Fibroblast of lung (primary cell): ENCODE data around the gene TMEM212. TPM values are rescaled to one million over a fixed set of nuclear protein-coding genes. Genes with fewer than 3 reads are reported as not detected.

ENCODE experiments used
- DNase-seq, 2 donors: peaks; one replicate each; pipeline versions ENCODE4 v3.0.0 to v3.0.0-alpha.2; 2010; ENCODE audit warnings: low read depth in 2 of 2
- H2AFZ ChIP-seq: 2 replicates; pipeline ENCODE4 v1.5.1; 2012; ENCODE audit warnings: low read length, control low read depth, inconsistent platforms
- H3K27ac ChIP-seq: 2 replicates; pipeline ENCODE4 v1.5.1; 2011; ENCODE audit warnings: low read length, control low read depth; ENCODE audit not compliant: insufficient read depth
- H3K27me3 ChIP-seq: 2 replicates; pipeline ENCODE4 v1.5.1; 2011; ENCODE audit warnings: mild to moderate bottlenecking, low read length; ENCODE audit not compliant: control insufficient read depth, insufficient read depth
- H3K36me3 ChIP-seq: 2 replicates; pipeline ENCODE4 v1.5.1; 2011; ENCODE audit warnings: low read length; ENCODE audit not compliant: control insufficient read depth, insufficient read depth
- H3K4me1 ChIP-seq: 2 replicates; pipeline ENCODE4 v1.5.1; 2011; ENCODE audit warnings: low read length; ENCODE audit not compliant: control insufficient read depth, insufficient read depth; ENCODE audit errors: extremely low read depth
- H3K4me2 ChIP-seq: 2 replicates; pipeline ENCODE4 v1.5.1; 2011; ENCODE audit warnings: low read length, control low read depth; ENCODE audit not compliant: insufficient read depth; ENCODE audit errors: extremely low read depth
- H3K4me3 ChIP-seq, 4 experiments: fragments of 200-600 bp in 1 of 4; sonication (generic) in 1 of 4; replicated peaks in 1 of 4; 2 replicates each; pipeline ENCODE4 v1.5.1; 2011 to 2016; ENCODE audit warnings: low read length in 4 of 4, low read depth in 3 of 4, mild to moderate bottlenecking in 3 of 4, control low read depth in 2 of 4, inconsistent platforms in 1 of 4, mixed read lengths in 1 of 4; ENCODE audit not compliant: insufficient read depth in 1 of 4; ENCODE audit errors: control extremely low read depth in 1 of 4
- H3K79me2 ChIP-seq: 2 replicates; pipeline ENCODE4 v1.5.1; 2012; ENCODE audit warnings: mild to moderate bottlenecking, low read length, inconsistent platforms; ENCODE audit not compliant: control insufficient read depth, insufficient read depth
- H3K9ac ChIP-seq: 2 replicates; pipeline ENCODE4 v1.5.1; 2011; ENCODE audit warnings: mild to moderate bottlenecking, low read length, control low read depth; ENCODE audit not compliant: insufficient read depth
- H3K9me3 ChIP-seq: 2 replicates; pipeline ENCODE4 v1.5.1; 2012; ENCODE audit warnings: low read depth, low read length; ENCODE audit not compliant: control insufficient read depth, insufficient read depth
- H4K20me1 ChIP-seq: 2 replicates; pipeline ENCODE4 v1.5.1; 2011; ENCODE audit warnings: low read length; ENCODE audit not compliant: control insufficient read depth, insufficient read depth; ENCODE audit errors: extremely low read depth
- CTCF ChIP-seq, 2 donors: IDR thresholded peaks in 1 of 2; conservative IDR thresholded peaks in 1 of 2; 1 replicate in 1 of 2; 2 replicates in 1 of 2; pipeline ENCODE4 v1.5.1; 2011 to 2012; ENCODE audit warnings: low read length in 2 of 2, control low read depth in 1 of 2, inconsistent platforms in 1 of 2, low read depth in 1 of 2, mild to moderate bottlenecking in 1 of 2
- EZH2 ChIP-seq: IDR thresholded peaks from 2 replicates; pipeline ENCODE4 v1.5.1; 2012; ENCODE audit warnings: low read length, control low read depth, mild to moderate bottlenecking; ENCODE audit errors: missing control alignments
- polyA plus RNA-seq, 2 donors: library from polyadenylated mRNA; depleted of rRNA in 1 of 2; stranded (reverse) in 1 of 2; unstranded in 1 of 2; fragments of >200 nt; gene quantifications; 2 replicates each; pipeline ENCODE4 v1.2.1, GENCODE V29; 2011 to 2012; ENCODE audit warnings: missing spikeins in 1 of 2
- total RNA-seq: library from RNA; depleted of rRNA; stranded (reverse); fragments of >200 nt; gene quantifications from 2 replicates; pipeline ENCODE4 v1.2.1, GENCODE V29; 2014

The TMEM212 gene
- total and polyA plus RNA-seq, 2 donors (not counting 1 experiment from before 2014, with no cell fraction given), result not detected

DNA sequence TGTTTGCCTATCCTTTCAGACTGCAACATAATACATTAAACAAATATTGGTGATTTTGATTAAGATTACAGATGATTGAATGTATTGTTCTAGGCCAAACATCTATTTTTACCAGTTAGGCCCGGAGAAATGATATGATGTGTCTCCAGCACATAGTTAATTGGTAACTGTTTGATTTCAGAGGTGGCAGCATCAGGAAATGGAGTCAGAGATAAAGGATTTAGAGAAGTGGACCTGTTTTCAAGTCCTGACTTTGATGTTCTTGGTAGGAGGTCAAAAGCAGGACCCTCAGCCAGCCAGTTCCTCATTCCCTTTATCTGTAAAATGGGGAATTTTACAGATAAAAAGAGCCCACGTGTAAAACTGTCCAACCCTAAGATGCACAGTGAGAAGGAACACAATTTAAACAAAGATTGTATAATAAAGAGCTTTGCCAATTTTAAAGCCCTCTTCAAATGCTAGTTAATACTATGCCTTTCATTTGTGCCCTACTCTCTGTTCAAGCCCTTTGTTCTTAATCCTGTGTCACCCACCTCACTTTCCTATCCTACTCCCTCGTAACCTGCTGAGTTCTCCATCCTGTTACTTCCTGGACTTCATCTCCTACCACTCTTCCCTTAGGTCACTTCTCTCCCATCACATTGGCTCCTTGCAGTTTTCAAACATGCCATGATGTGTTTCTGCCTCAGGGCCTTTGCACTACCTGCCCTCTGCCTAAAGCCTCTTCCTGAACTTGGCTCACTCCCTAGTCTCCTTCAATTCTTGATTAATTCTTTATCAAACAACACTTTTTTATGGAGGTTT, 2.5 kb downstream of the TMEM212 start:
- Histone ChIP-seq H3K27ac (no peak overlapping the region), H2AFZ (no peak overlapping the region), H3K36me3 (no peaks in the 10 kb centered on the region), H3K4me1 (no peaks in the 10 kb centered on the region), H3K27me3 (no peaks in the 10 kb centered on the region), H3K4me3 (no peak overlapping the region), H3K9me3 (no peaks in the 10 kb centered on the region), H3K9ac (no peak overlapping the region), H4K20me1 (no peaks in the 10 kb centered on the region), H3K4me2 (no peak overlapping the region), H3K79me2 (no peaks in the 10 kb centered on the region)
- no peak for DNase-seq
- TF ChIP-seq CTCF (conservative IDR thresholded peaks at IDR 0.05 in 1 of 2, IDR thresholded peaks at IDR 0.05 in 1 of 2; ENCODE audit: low read depth in 1 of 2, low read length in 2 of 2) (no peak), EZH2 (no peak)

DNA sequence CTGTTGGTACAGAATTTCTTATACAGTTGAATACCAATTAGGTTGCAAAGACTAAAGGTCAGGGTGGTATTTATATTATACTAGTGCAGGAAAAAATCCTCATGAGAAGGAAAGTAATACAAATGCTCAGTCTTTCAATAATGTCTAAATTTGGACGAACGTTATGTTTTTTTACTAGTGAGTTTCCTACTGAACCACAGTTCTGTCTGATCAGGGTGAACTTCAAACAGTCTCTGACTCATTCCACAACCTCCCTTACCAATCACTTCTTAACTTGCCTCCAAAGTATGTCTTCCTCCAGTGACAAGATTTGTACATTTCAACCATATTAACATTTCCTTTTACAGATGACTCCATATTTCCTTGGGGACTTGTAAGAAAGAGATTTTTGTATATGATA, 3.4 kb downstream of the TMEM212 start:
- Histone ChIP-seq H3K79me2 (no peaks in the 10 kb centered on the region), H3K9me3 (no peaks in the 10 kb centered on the region), H3K4me3 (no peak overlapping the region), H4K20me1 (no peaks in the 10 kb centered on the region), H3K27ac (no peak overlapping the region), H3K36me3 (no peaks in the 10 kb centered on the region), H3K27me3 (no peaks in the 10 kb centered on the region), H3K9ac (no peak overlapping the region), H2AFZ (no peak overlapping the region), H3K4me1 (no peaks in the 10 kb centered on the region), H3K4me2 (no peak overlapping the region)
- TF ChIP-seq EZH2, result no peak
- no peak for TF ChIP-seq CTCF (conservative IDR thresholded peaks at IDR 0.05 in 1 of 2, IDR thresholded peaks at IDR 0.05 in 1 of 2; ENCODE audit: low read depth in 1 of 2, low read length in 2 of 2)
- DNase-seq, result peak; percentile 40 to 83

- Histone ChIP-seq H3K4me1 (no peaks in the 10 kb centered on the region), H3K4me3 (no peak overlapping the region), H3K9ac (no peak overlapping the region), H3K4me2 (no peak overlapping the region), H3K79me2 (no peaks in the 10 kb centered on the region), H3K27me3 (no peaks in the 10 kb centered on the region), H4K20me1 (no peaks in the 10 kb centered on the region), H2AFZ (no peak overlapping the region), H3K36me3 (no peaks in the 10 kb centered on the region), H3K27ac (no peak overlapping the region), H3K9me3 (no peaks in the 10 kb centered on the region)
- DNase-seq, result no peak
- TF ChIP-seq CTCF (conservative IDR thresholded peaks at IDR 0.05 in 1 of 2, IDR thresholded peaks at IDR 0.05 in 1 of 2; ENCODE audit: low read depth in 1 of 2, low read length in 2 of 2) (no peak), EZH2 (no peak)
These were observed 4.0 kb downstream of the TMEM212 start for GRCh38 chr3:171847133-171847532.
